ENCODE results near the gene PRDM8. TPM values are rescaled to one million over a fixed set of nuclear protein-coding genes. Genes with fewer than 3 reads are reported as not detected.

Gene PRDM8
- total RNA-seq, 1 experiment from 2014 or later: not detected

DNA sequence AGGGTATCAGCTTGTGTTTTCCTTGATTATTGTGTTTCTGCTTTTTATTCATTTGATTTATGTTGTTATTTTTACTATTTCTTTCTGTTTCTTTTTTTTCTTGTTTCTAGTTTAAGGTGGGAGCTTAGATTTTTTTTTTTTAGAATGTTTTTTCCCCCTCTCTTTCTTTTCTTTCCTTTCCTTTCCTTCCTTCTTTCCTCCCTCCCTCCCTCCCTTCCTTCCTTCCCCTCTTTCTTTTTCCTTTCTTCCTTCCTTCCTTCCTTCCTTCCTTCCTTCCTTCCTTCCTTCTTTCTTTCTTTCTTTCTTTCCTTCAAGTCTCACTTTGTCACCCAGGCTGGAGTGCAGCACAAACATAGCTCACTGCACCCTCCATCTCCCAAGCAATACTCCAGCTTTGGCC lies 31.4 kb upstream of the PRDM8 start:
- no peaks in the 10 kb centered on the region for H3K36me3 Mint-ChIP-seq
- H3K27me3 Mint-ChIP-seq (ENCODE audit: low read depth): peaks cover 6% of the 10 kb centered on the region
- H3K27ac Mint-ChIP-seq: no peak overlapping the region
- H3K4me1 Mint-ChIP-seq: no peaks in the 10 kb centered on the region
- H3K4me3 Mint-ChIP-seq: no peak overlapping the region
- ATAC-seq (no peak), DNase-seq (ENCODE audit: low spot score) (no peak)
- CTCF ChIA-PET: interaction anchor here (1.1 kb wide), 1 partner anchor 18 kb away, joined by 3 read pairs; no protein-coding TSS in a partner anchor
- POLR2A ChIA-PET: no interaction called here
- no peaks in the 10 kb centered on the region for H3K9me3 Mint-ChIP-seq
- TF ChIP-seq, protein P1, sequence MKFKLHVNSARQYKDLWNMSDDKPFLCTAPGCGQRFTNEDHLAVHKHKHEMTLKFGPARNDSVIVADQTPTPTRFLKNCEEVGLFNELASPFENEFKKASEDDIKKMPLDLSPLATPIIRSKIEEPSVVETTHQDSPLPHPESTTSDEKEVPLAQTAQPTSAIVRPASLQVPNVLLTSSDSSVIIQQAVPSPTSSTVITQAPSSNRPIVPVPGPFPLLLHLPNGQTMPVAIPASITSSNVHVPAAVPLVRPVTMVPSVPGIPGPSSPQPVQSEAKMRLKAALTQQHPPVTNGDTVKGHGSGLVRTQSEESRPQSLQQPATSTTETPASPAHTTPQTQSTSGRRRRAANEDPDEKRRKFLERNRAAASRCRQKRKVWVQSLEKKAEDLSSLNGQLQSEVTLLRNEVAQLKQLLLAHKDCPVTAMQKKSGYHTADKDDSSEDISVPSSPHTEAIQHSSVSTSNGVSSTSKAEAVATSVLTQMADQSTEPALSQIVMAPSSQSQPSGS (CRISPR knock-in tag; IDR thresholded peaks at IDR 0.05; ENCODE audit: borderline replicate concordance, low read depth): no peak
- no peak for TF ChIP-seq GRHL2 (CRISPR knock-in tag; IDR thresholded peaks at IDR 0.05; ENCODE audit: insufficient replicate concordance, severe bottlenecking)

DNA sequence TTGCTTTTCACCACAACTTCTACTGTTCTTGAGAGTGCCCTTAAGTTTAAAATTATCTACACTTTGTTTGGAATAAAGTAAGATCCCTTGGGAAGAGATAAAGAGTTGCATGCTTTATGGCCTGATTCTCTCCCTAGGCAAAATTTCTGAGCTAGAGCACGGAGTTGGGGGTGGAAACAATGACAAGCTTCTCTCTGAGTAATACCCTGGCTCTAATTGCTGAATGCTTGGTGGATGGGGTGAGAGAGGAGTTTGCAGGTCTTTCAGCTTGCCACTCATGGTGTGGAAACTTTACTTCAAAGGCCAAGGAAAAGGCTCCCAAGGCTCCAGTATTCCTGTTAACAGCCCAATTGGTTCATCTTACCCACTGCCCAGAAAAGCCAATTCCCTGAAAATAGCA lies 26.1 kb upstream of the PRDM8 start:
- Mint-ChIP-seq H3K4me3 (no peak overlapping the region), H3K27ac (no peak overlapping the region), H3K9me3 (no peaks in the 10 kb centered on the region), H3K36me3 (no peaks in the 10 kb centered on the region), H3K4me1 (peaks cover 4% of the 10 kb centered on the region; the same call in 1 of the 2 replicates), H3K27me3 (ENCODE audit: low read depth) (peaks cover 9% of the 10 kb centered on the region)
- TF ChIP-seq TCF7 (CRISPR knock-in tag; IDR thresholded peaks at IDR 0.05; ENCODE audit: low read depth): no peak
- no peak for TF ChIP-seq ZNF423 (CRISPR knock-in tag; IDR thresholded peaks at IDR 0.05)
- no peak for TF ChIP-seq ZNF317 (CRISPR knock-in tag; IDR thresholded peaks at IDR 0.05; ENCODE audit: borderline replicate concordance, low read depth)
- TF ChIP-seq, protein P2, sequence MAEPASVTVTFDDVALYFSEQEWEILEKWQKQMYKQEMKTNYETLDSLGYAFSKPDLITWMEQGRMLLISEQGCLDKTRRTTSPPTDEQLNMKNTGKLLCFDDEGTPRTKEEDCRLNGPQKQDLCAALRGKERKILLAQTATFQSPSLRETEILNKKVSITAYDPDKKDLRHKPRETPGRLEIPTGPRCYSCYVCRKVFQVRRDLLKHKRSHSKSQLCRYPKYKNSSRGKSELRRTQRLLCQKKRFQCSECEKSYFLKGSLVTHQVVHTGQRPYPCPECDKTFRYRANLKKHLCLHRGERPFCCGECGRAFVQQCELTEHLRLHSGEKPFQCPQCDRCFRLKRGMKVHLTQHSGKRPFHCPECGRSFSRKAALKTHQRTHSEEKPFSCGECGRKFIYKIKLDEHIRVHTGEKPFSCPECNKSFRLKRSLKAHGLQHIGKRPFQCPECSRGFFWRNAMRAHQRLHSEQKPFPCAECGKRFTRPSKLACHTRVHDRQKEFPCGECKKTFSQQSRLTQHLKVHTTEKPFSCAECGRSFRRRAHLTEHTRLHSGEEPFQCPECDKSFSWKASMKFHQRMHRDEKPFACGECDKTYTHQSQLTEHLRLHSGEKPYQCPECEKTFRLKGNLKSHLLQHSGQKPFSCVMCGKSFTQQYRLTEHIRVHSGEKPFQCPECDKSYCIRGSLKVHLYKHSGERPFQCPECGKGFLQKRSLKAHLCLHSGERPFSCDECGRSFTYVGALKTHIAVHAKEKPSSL (CRISPR knock-in tag; conservative IDR thresholded peaks at IDR 0.05): no peak
- TF ChIP-seq CBFB (CRISPR knock-in tag; IDR thresholded peaks at IDR 0.05; ENCODE audit: low read depth): no peak
- TF ChIP-seq TP53 (CRISPR knock-in tag; IDR thresholded peaks at IDR 0.05): no peak
- TF ChIP-seq, protein P3, sequence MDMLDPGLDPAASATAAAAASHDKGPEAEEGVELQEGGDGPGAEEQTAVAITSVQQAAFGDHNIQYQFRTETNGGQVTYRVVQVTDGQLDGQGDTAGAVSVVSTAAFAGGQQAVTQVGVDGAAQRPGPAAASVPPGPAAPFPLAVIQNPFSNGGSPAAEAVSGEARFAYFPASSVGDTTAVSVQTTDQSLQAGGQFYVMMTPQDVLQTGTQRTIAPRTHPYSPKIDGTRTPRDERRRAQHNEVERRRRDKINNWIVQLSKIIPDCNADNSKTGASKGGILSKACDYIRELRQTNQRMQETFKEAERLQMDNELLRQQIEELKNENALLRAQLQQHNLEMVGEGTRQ (CRISPR knock-in tag; IDR thresholded peaks at IDR 0.05): no peak
- TF ChIP-seq ZNF121 (CRISPR knock-in tag; IDR thresholded peaks at IDR 0.05): no peak
- POLR2A ChIA-PET: no interaction called here
- DNase-seq (ENCODE audit: low spot score) (no peak), ATAC-seq (no peak)
- CTCF ChIA-PET: no interaction called here

DNA sequence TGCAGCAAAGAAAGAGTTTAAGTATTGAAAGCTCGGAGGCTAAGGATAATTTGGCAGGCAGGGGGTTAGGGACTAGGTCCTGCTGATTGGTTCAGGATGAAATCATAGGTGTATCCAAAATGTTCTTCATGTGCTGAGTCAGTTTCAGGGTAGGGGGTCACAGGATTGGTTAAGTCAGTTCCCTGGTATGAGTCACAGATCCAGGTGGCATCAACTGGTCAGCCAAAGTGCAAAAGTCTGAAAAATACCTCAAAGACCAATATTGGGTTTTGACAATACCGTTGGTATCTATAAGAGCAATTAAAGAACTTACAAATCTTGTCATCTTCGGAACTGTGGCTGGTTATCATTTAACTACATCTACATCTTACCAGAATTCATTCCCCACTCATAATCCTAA lies 25.6 kb upstream of the PRDM8 start:
- H3K27ac Mint-ChIP-seq: no peak overlapping the region

DNA sequence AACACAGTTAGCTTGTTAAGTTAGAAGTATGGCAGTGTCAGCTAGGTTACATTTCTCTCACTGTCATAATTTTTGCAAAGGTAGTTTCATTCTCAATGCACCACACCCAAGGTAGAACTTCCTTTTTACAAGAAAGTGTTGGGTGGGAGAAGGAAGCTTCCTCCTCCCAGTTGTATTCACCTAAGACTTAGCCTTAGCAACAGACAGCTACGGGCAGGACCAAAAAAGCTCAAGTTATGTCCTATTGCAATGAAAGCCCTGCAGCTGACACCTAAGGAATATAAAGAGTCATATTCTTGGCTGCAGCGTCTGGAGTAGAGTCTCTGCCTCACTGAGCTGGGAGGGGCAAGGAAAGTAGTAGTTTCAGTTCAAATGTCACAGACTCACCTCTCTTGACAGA lies 25.1 kb upstream of the PRDM8 start:
- Mint-ChIP-seq H3K4me1 (peaks cover 4% of the 10 kb centered on the region; the same call in 1 of the 2 replicates), H3K9me3 (no peaks in the 10 kb centered on the region), H3K27me3 (ENCODE audit: low read depth) (peaks cover 7% of the 10 kb centered on the region), H3K4me3 (no peak overlapping the region), H3K36me3 (no peaks in the 10 kb centered on the region), H3K27ac (no peak overlapping the region)
- DNase-seq (ENCODE audit: low spot score) (no peak), ATAC-seq (no peak)
- ChIA-PET POLR2A (no interaction called here), CTCF (interaction anchor here (0.7 kb wide), 1 partner anchor 11 kb away, joined by 4 read pairs; no protein-coding TSS in a partner anchor)
- no peak for TF ChIP-seq ZNF423 (CRISPR knock-in tag; IDR thresholded peaks at IDR 0.05)
- no peak for TF ChIP-seq IRF2 (CRISPR knock-in tag; IDR thresholded peaks at IDR 0.05; ENCODE audit: borderline replicate concordance, low read depth)
- TF ChIP-seq ZNF232 (CRISPR knock-in tag; IDR thresholded peaks at IDR 0.05): no peak
- TF ChIP-seq JAZF1 (CRISPR knock-in tag; IDR thresholded peaks at IDR 0.05): no peak
- TF ChIP-seq CBFB (CRISPR knock-in tag; IDR thresholded peaks at IDR 0.05; ENCODE audit: low read depth): no peak
- no peak for TF ChIP-seq SOX15 (CRISPR knock-in tag; IDR thresholded peaks at IDR 0.05)
- TF ChIP-seq, protein P3 (CRISPR knock-in tag; IDR thresholded peaks at IDR 0.05): no peak
- no peak for TF ChIP-seq ZNF416 (CRISPR knock-in tag; IDR thresholded peaks at IDR 0.05)
- TF ChIP-seq, protein P4, sequence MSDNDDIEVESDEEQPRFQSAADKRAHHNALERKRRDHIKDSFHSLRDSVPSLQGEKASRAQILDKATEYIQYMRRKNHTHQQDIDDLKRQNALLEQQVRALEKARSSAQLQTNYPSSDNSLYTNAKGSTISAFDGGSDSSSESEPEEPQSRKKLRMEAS (CRISPR knock-in tag; IDR thresholded peaks at IDR 0.05): no peak
- TF ChIP-seq NR1H2 (CRISPR knock-in tag; IDR thresholded peaks at IDR 0.05): no peak
- TF ChIP-seq, protein P5, sequence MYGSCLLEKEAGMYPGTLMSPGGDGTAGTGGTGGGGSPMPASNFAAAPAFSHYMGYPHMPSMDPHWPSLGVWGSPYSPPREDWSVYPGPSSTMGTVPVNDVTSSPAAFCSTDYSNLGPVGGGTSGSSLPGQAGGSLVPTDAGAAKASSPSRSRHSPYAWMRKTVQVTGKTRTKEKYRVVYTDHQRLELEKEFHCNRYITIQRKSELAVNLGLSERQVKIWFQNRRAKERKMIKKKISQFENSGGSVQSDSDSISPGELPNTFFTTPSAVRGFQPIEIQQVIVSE (CRISPR knock-in tag; IDR thresholded peaks at IDR 0.05; ENCODE audit: borderline replicate concordance): no peak

More for the DNA sequence above, 25.6 kb upstream of the PRDM8 start:
- TF ChIP-seq SMAD3 (CRISPR knock-in tag; IDR thresholded peaks at IDR 0.05; ENCODE audit: borderline replicate concordance): no peak
- no peak for TF ChIP-seq ZNF219 (CRISPR knock-in tag; IDR thresholded peaks at IDR 0.05; ENCODE audit: borderline replicate concordance)
- no peak for TF ChIP-seq HMGA2 (CRISPR knock-in tag; IDR thresholded peaks at IDR 0.05)
- no peak for TF ChIP-seq SMAD4 (CRISPR knock-in tag; IDR thresholded peaks at IDR 0.05)
- no peak for TF ChIP-seq KAT7 (CRISPR knock-in tag; IDR thresholded peaks at IDR 0.05; ENCODE audit: borderline replicate concordance)
- TF ChIP-seq, protein P6, sequence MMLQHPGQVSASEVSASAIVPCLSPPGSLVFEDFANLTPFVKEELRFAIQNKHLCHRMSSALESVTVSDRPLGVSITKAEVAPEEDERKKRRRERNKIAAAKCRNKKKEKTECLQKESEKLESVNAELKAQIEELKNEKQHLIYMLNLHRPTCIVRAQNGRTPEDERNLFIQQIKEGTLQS (CRISPR knock-in tag; conservative IDR thresholded peaks at IDR 0.05): no peak
- TF ChIP-seq EMX1 (CRISPR knock-in tag; IDR thresholded peaks at IDR 0.05): no peak
- H3K4me3 Mint-ChIP-seq: no peak overlapping the region
- H3K4me1 Mint-ChIP-seq: peaks cover 4% of the 10 kb centered on the region; the same call in 1 of the 2 replicates
- no peaks in the 10 kb centered on the region for H3K9me3 Mint-ChIP-seq
- no peaks in the 10 kb centered on the region for H3K36me3 Mint-ChIP-seq
- ATAC-seq (no peak), DNase-seq (ENCODE audit: low spot score) (no peak)
- ChIA-PET POLR2A (no interaction called here), CTCF (no interaction called here)
- peaks cover 7% of the 10 kb centered on the region for H3K27me3 Mint-ChIP-seq (ENCODE audit: low read depth)
